Measurements from ENCODE around the gene VGLL4. TPM values are rescaled to one million over a fixed set of nuclear protein-coding genes. Genes with fewer than 3 reads are reported as not detected.

Gene VGLL4
- total and polyA plus RNA-seq, 2 donors (not counting 1 experiment from before 2014, with no cell fraction given): 25.8 to 29.0 TPM

DNA sequence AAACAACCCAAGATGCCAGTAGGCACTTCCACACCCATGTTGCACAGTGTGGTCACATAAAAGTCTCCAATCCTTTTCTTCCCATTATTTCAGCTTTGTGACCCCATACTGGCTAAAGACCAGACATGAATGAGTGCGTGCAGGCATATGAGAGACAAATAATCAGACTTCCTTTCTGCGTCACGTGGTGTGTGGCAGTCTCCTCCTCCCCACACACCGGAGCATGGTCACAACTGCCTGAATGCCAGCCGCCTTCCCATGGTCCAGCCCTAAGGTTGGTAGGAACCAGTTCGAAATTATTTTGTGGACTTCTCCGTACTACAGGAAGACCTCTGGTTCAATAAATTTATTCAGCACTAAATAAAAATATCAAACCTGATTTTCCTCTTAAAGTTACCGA, 65.5 kb downstream of the VGLL4 start:
- peaks cover 16 to 18% of the 10 kb centered on the region in 2 donors for H3K4me1 ChIP-seq (ENCODE audit: control insufficient read depth in 2 of 2, insufficient read depth in 2 of 2, low read length in 2 of 2)
- H3K4me2 ChIP-seq (replicated peaks; ENCODE audit: low read depth, low read length, poor library complexity, severe bottlenecking): no peak overlapping the region
- no peaks in the 10 kb centered on the region for H3K27me3 ChIP-seq (replicated peaks in 1 of 4; ENCODE audit: control extremely low read depth in 1 of 4, control insufficient read depth in 3 of 4, insufficient read depth in 4 of 4, low read length in 3 of 4)
- ChIA-PET POLR2A (no interaction called here), CTCF (no interaction called here)
- H3K27ac Mint-ChIP-seq: no peak overlapping the region
- H3K4me1 Mint-ChIP-seq: peaks cover 37% of the 10 kb centered on the region
- WGBS (ENCODE audit: insufficient coverage): 97% methylated on average over 5 of the region's 8 CpGs
- peaks cover 54% of the 10 kb centered on the region for H4K20me1 ChIP-seq (ENCODE audit: control insufficient read depth, insufficient read depth, low read length, poor library complexity, severe bottlenecking)
- ATAC-seq (ENCODE audit: low read depth) (no peak), DNase-seq (no peak)
- TF ChIP-seq, protein P1, sequence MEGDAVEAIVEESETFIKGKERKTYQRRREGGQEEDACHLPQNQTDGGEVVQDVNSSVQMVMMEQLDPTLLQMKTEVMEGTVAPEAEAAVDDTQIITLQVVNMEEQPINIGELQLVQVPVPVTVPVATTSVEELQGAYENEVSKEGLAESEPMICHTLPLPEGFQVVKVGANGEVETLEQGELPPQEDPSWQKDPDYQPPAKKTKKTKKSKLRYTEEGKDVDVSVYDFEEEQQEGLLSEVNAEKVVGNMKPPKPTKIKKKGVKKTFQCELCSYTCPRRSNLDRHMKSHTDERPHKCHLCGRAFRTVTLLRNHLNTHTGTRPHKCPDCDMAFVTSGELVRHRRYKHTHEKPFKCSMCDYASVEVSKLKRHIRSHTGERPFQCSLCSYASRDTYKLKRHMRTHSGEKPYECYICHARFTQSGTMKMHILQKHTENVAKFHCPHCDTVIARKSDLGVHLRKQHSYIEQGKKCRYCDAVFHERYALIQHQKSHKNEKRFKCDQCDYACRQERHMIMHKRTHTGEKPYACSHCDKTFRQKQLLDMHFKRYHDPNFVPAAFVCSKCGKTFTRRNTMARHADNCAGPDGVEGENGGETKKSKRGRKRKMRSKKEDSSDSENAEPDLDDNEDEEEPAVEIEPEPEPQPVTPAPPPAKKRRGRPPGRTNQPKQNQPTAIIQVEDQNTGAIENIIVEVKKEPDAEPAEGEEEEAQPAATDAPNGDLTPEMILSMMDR (IDR thresholded peaks at IDR 0.05): no peak
- no peak for TF ChIP-seq EZH2 (IDR thresholded peaks at IDR 0.05; ENCODE audit: borderline replicate concordance, insufficient read depth, low read depth, low read length, poor library complexity, severe bottlenecking)
- H3K36me3 ChIP-seq (replicated peaks in 1 of 2; ENCODE audit: control extremely low read depth in 1 of 2, control insufficient read depth in 1 of 2, extremely low read depth in 1 of 2, insufficient read depth in 2 of 2, low read length in 1 of 2): peaks cover 1 to 18% of the 10 kb centered on the region in 2 experiments
- no peak overlapping the region for H3K4me3 ChIP-seq (ENCODE audit: control extremely low read depth in 1 of 5, extremely low read depth in 1 of 5, insufficient read depth in 1 of 5, low read depth in 2 of 5, low read length in 4 of 5)
- peaks cover 94% of the 10 kb centered on the region for H3K79me2 ChIP-seq (ENCODE audit: control insufficient read depth, insufficient read depth, low read length)
- H3K9me3 ChIP-seq (ENCODE audit: control extremely low read depth in 1 of 3, control insufficient read depth in 2 of 3, insufficient read depth in 1 of 3, low read length in 2 of 3): peaks cover 0 to 2% (median 0%) of the 10 kb centered on the region in 3 donors
- H3K27me3 Mint-ChIP-seq: no peaks in the 10 kb centered on the region
- no peak overlapping the region for H2AFZ ChIP-seq (ENCODE audit: insufficient read depth, low read depth, low read length, poor library complexity, severe bottlenecking)
- no peak overlapping the region for H3K4me3 Mint-ChIP-seq
- H3K9me3 Mint-ChIP-seq (ENCODE audit: insufficient read depth): no peaks in the 10 kb centered on the region
- intact Hi-C loops (cut with micrococcal nuclease): no loop called here
- no peak overlapping the region for H3K9ac ChIP-seq (ENCODE audit: low read length)
- no peak overlapping the region for H3K27ac ChIP-seq (ENCODE audit: low read length in 2 of 2)

DNA sequence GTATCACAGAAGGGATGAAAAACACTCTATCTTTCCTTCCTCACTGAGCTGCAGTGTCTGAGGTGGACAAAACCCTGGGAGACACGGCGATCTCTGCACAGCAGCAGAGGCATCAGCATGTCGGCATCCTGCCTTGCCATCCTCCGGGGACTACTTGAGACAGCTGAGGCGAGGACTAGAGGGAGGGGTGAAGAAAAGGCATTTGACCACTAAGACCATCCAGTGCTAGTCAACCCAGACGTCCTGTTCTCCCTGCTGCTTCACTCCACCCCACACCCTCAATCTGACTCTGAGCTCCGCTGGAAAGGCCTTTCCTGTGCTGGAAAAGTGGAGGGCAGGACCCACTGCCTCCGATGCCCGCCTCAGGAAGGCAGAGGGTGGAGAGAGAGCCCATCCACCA, 67.3 kb downstream of the VGLL4 start:
- no peak overlapping the region for H2AFZ ChIP-seq (ENCODE audit: insufficient read depth, low read depth, low read length, poor library complexity, severe bottlenecking)
- Mint-ChIP-seq H3K4me3 (no peak overlapping the region), H3K27me3 (no peaks in the 10 kb centered on the region), H3K27ac (no peak overlapping the region), H3K4me1 (peaks cover 21% of the 10 kb centered on the region), H3K9me3 (ENCODE audit: insufficient read depth) (no peaks in the 10 kb centered on the region)
- CTCF ChIA-PET: no interaction called here
- H3K4me1 ChIP-seq (ENCODE audit: control insufficient read depth in 2 of 2, insufficient read depth in 2 of 2, low read length in 2 of 2): peaks cover 4 to 5% of the 10 kb centered on the region in 2 donors
- H3K27ac ChIP-seq (ENCODE audit: low read length in 2 of 2): no peak overlapping the region
- H3K4me3 ChIP-seq (ENCODE audit: control extremely low read depth in 1 of 5, extremely low read depth in 1 of 5, insufficient read depth in 1 of 5, low read depth in 2 of 5, low read length in 4 of 5): no peak overlapping the region
- POLR2A ChIA-PET: no interaction called here
- ATAC-seq (ENCODE audit: low read depth) (no peak), DNase-seq (no peak)
- H3K27me3 ChIP-seq (replicated peaks in 1 of 4; ENCODE audit: control extremely low read depth in 1 of 4, control insufficient read depth in 3 of 4, insufficient read depth in 4 of 4, low read length in 3 of 4): no peaks in the 10 kb centered on the region
- peaks cover 81% of the 10 kb centered on the region for H3K79me2 ChIP-seq (ENCODE audit: control insufficient read depth, insufficient read depth, low read length)
- H3K9ac ChIP-seq (ENCODE audit: low read length): no peak overlapping the region
- no peak overlapping the region for H3K4me2 ChIP-seq (replicated peaks; ENCODE audit: low read depth, low read length, poor library complexity, severe bottlenecking)
- WGBS (ENCODE audit: insufficient coverage): 76% methylated on average over 5 of the region's 9 CpGs
- H3K36me3 ChIP-seq (replicated peaks in 1 of 2; ENCODE audit: control extremely low read depth in 1 of 2, control insufficient read depth in 1 of 2, extremely low read depth in 1 of 2, insufficient read depth in 2 of 2, low read length in 1 of 2): peaks cover 1 to 26% of the 10 kb centered on the region in 2 experiments
- no peak for TF ChIP-seq EZH2 (IDR thresholded peaks at IDR 0.05; ENCODE audit: borderline replicate concordance, insufficient read depth, low read depth, low read length, poor library complexity, severe bottlenecking)
- TF ChIP-seq, protein P1 (IDR thresholded peaks at IDR 0.05): no peak
- peaks cover 0 to 2% (median 0%) of the 10 kb centered on the region in 3 donors for H3K9me3 ChIP-seq (ENCODE audit: control extremely low read depth in 1 of 3, control insufficient read depth in 2 of 3, insufficient read depth in 1 of 3, low read length in 2 of 3)
- intact Hi-C loops (cut with micrococcal nuclease): no loop called here
- peaks cover 38% of the 10 kb centered on the region for H4K20me1 ChIP-seq (ENCODE audit: control insufficient read depth, insufficient read depth, low read length, poor library complexity, severe bottlenecking)

Measured in B cell (primary cell).